Tibial nerve (tissue), 4 donors: ENCODE results near the gene ALG12.

ENCODE experiments used
- EP300 ChIP-seq, 2 donors: sonication (generic); formaldehyde crosslinking; IDR thresholded peaks; one replicate each; pipeline ENCODE4 v1.6.1; 2017; ENCODE audit warnings: antibody characterized with exemption in 2 of 2, mild to moderate bottlenecking in 1 of 2
- TF ChIP-seq, protein P1 (sequence below), 5 experiments: fragments of 200-600 bp in 3 of 5; fragments of 450-650 bp in 2 of 5; sonication (generic) in 3 of 5; IDR thresholded peaks; one replicate each; pipeline ENCODE4 v1.5.1; 2016 to 2019; ENCODE audit warnings: antibody characterized with exemption in 5 of 5, mild to moderate bottlenecking in 3 of 5, moderate library complexity in 2 of 5

DNA sequence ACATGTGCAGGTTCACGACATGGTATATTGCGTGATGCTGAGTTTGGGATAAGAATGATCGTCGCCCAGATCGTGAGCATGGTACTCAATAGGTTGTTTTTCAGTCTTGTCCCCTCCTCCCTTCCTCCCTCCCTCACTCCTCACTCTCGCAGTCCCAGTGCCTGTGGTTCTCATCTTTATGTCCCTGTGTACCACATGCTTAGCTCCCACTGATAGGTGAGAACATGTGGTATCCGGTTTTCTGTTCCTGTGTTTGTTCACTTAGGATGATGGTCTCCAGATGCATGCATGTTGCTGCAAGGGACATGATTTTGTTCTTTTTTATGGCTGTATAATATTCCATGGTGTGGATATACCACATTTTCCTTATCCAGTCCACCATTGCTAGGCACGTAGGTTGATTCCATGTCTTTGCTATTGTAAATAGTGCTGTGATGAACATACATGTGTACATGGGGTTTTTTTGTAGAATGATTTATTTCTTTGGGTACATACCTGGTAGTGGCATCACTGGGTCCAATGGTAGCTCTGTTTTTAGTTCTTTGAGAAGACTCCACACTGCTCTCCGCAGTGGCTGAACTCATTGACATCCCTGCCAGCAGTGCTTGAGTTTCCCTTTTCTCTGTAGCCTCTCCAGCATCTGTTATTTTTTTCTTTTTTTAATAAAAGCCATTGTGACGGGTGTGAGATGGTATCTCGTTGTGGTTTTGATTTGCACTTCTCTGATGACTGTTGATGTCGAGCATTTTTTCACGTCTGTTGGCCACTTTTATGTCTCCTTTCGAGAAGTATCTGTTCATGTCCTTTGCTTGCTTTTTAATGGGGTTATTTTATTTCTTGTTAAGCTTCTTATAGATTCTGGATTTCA is 48.2 kb downstream of the ALG12 start:
- TF ChIP-seq, protein P1, sequence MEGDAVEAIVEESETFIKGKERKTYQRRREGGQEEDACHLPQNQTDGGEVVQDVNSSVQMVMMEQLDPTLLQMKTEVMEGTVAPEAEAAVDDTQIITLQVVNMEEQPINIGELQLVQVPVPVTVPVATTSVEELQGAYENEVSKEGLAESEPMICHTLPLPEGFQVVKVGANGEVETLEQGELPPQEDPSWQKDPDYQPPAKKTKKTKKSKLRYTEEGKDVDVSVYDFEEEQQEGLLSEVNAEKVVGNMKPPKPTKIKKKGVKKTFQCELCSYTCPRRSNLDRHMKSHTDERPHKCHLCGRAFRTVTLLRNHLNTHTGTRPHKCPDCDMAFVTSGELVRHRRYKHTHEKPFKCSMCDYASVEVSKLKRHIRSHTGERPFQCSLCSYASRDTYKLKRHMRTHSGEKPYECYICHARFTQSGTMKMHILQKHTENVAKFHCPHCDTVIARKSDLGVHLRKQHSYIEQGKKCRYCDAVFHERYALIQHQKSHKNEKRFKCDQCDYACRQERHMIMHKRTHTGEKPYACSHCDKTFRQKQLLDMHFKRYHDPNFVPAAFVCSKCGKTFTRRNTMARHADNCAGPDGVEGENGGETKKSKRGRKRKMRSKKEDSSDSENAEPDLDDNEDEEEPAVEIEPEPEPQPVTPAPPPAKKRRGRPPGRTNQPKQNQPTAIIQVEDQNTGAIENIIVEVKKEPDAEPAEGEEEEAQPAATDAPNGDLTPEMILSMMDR (IDR thresholded peaks at IDR 0.05), result no peak
- no peak for TF ChIP-seq EP300 (IDR thresholded peaks at IDR 0.05)
